Psoas muscle (tissue), 8 donors: ENCODE measurements around the gene IGSF21. TPM values are rescaled to one million over a fixed set of nuclear protein-coding genes. Genes with fewer than 3 reads are reported as not detected.

Source experiments
- ATAC-seq, 4 donors: fragments of 200-7000 bp; cut with Tn5 transposase; one replicate each; pipeline ENCODE4 v1.9.1; 2020; ENCODE audit warnings: moderate library complexity in 3 of 4, mild to moderate bottlenecking in 2 of 4
- DNase-seq, 2 donors: peaks; one replicate each; pipeline ENCODE4 v3.0.0-alpha.2; 2020
- H3K27ac ChIP-seq: fragments of 200-600 bp; one replicate; pipeline ENCODE4 v1.8.0; 2022
- H3K27me3 ChIP-seq, 3 donors: fragments of 200-600 bp in 1 of 3; one replicate each; pipeline versions ENCODE4 v1.6.1 to v1.8.0; 2013 to 2022; ENCODE audit warnings: low read length in 2 of 3, mild to moderate bottlenecking in 2 of 3, moderate library complexity in 1 of 3; ENCODE audit not compliant: insufficient read depth in 3 of 3
- H3K36me3 ChIP-seq, 2 donors: fragments of 200-600 bp in 1 of 2; one replicate each; pipeline versions ENCODE4 v1.6.1 to v1.8.0; 2013 to 2022; ENCODE audit warnings: low read depth in 1 of 2, mild to moderate bottlenecking in 1 of 2, moderate library complexity in 1 of 2; ENCODE audit not compliant: insufficient read depth in 1 of 2
- H3K4me1 ChIP-seq: fragments of 200-600 bp; one replicate; pipeline ENCODE4 v1.8.0; 2022
- H3K4me3 ChIP-seq: fragments of 200-600 bp; one replicate; pipeline ENCODE4 v1.8.0; 2022; ENCODE audit warnings: mild to moderate bottlenecking
- H3K9me3 ChIP-seq: fragments of 200-600 bp; one replicate; pipeline ENCODE4 v1.8.0; 2022
- WGBS, 3 donors: extraction: QIAGEN DNeasy Blood & Tissue Kit; methylation state at CpG; one replicate each; pipeline versions ENCODE4 v1.1.6 to v1.1.7; 2013; 5-methylcytosine and 5-hydroxymethylcytosine counted together
- intact Hi-C, 2 donors: fragments of 100-400 bp; cut with DNase I; formaldehyde crosslinking; loops; one replicate each; pipeline versions ENCODE4 v1.11.0 to v1.14.2; 2022
- polyA plus RNA-seq, 3 donors: library from polyadenylated mRNA; stranded (reverse); fragments of 200-250 nt; gene quantifications; one replicate each; pipeline ENCODE4 v1.2.3, GENCODE V29; 2013
- total RNA-seq, 4 donors: library from RNA; stranded (reverse); fragmentation: NEBNext Ultra II Directional in 2 of 4; extraction: Animal tissue kit (Norgen Biotek cat#: 25700) in 2 of 4; gene quantifications; one replicate each; pipeline versions ENCODE4 v1.2.1 to v1.2.4, GENCODE V29; 2021 to 2023
- TF ChIP-seq, protein P1 (sequence below): fragments of 200-600 bp; IDR thresholded peaks from one replicate; pipeline ENCODE4 v1.8.0; 2022; ENCODE audit warnings: antibody characterized with exemption
- donor health status: healthy with polysubstance abuse.
- donor health status: DM: no; HTN: no; CAD: no; lungs with moderate emphysema.
- donor health status: Bipolar disorder and iron deficiency.
- donor health status: healthy.
- donor health status: DM: yes; HTN: yes; CAD: no.
- donor health status: DM: no; HTN: no; CAD: no.
- donor health status: DM: no; HTN: no; CAD: no.
- donor health status: DM: yes; HTN: yes; CAD: no.

Gene IGSF21
- total and polyA plus RNA-seq, 7 donors, result 0.10 to 0.88 (median 0.42) TPM

DNA sequence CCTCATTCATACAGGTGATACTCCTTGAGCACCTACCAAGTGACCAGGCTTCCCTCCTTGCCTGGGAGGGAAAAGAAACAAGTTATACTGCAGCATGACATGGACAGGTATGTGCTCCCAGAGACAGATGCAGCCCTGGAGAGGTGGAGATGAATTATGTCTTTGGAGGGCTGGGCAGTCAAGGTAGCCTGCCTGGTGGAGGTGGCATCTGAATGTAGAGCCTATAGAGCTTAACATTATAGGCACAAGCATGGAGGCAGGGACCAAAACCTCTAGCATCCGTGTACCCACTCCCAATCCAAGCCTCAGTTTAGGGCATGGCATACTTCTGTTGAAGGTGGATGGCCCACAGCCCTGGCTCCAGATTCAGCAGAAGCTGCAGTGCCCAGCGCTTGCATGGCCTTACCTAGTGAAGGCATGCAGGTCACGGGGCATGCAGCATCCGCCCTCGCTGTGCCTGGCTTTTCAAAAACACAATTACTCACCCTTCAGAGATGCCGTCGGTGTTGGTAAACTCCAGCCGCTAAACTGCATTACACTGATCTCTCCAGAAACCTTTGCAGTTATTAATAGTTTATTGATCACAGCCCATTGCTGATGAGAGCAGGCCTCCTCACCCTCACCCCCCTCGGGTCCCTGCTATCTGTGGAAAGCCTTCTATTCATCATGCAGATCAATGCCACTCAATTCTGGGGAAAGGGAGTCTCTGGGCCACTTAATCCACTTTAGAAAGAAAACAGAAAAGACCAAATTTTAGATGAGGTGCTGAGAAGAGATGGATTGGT, 222.1 kb downstream of the IGSF21 start:
- H3K27ac ChIP-seq, result no peak overlapping the region
- H3K27me3 ChIP-seq, result peaks cover 0 to 26% (median 0%) of the 10 kb centered on the region in 3 donors
- H3K4me3 ChIP-seq, result no peak overlapping the region
- TF ChIP-seq, protein P1, sequence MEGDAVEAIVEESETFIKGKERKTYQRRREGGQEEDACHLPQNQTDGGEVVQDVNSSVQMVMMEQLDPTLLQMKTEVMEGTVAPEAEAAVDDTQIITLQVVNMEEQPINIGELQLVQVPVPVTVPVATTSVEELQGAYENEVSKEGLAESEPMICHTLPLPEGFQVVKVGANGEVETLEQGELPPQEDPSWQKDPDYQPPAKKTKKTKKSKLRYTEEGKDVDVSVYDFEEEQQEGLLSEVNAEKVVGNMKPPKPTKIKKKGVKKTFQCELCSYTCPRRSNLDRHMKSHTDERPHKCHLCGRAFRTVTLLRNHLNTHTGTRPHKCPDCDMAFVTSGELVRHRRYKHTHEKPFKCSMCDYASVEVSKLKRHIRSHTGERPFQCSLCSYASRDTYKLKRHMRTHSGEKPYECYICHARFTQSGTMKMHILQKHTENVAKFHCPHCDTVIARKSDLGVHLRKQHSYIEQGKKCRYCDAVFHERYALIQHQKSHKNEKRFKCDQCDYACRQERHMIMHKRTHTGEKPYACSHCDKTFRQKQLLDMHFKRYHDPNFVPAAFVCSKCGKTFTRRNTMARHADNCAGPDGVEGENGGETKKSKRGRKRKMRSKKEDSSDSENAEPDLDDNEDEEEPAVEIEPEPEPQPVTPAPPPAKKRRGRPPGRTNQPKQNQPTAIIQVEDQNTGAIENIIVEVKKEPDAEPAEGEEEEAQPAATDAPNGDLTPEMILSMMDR, result no peak
- whole genome bisulfite sequencing, 3 donors, result 77 to 84% (median 81%) methylated on average over 9 of the region's 9 CpGs
- DNase-seq (no peak), ATAC-seq (no peak)
- H3K4me1 ChIP-seq, result no peaks in the 10 kb centered on the region
- H3K9me3 ChIP-seq, result no peaks in the 10 kb centered on the region
- H3K36me3 ChIP-seq, result no peaks in the 10 kb centered on the region
- intact Hi-C loops, result no loop called here

DNA sequence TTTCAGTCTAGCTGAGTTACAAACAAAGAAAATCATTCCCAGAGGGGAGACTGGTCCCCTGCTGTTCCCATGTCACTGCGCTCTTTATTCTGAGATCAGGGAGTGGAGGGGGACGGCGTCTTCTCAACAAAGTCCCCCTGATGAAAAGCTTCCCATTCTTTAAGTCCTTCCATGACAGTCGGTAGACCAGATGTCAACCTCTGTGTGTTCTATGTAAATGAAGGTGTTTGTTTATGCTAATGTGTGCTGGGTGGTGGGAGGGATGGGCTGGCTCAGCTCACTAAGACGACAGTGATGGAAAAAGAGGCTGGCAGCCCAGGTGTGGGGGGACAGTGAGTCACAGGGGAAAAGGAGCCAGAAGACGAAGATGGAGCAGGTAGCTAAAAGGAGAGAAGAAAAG, 225.0 kb downstream of the IGSF21 start:
- ATAC-seq, result no peak
- no peaks in the 10 kb centered on the region for H3K4me1 ChIP-seq
- 26 to 41% (median 32%) methylated on average over 6 of the region's 6 CpGs for WGBS, 3 donors

DNA sequence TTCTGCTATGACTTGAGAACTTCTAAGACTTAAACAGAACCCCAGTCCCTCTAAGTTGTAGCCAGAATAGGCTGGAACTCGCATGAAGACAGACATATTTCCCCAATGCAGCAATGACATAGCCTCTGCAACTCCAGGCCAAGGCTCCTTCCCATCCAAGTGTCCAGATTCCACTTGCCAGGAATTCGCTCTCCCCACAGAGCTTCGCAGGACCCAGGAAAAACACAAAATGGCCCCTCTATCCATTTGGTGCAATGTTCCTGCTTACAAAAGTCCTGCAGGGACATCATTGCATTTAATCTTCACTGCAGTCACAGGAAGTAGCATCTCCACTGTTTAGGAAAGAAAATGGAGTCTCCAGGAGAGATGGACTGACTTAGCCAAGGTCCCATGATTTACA, 225.6 kb downstream of the IGSF21 start:
- no peaks in the 10 kb centered on the region for H3K36me3 ChIP-seq
- H3K4me1 ChIP-seq, result no peaks in the 10 kb centered on the region
- TF ChIP-seq, protein P1, result no peak
- no peak overlapping the region for H3K27ac ChIP-seq
- intact Hi-C loops, result no loop called here
- peaks cover 0 to 26% (median 2%) of the 10 kb centered on the region in 3 donors for H3K27me3 ChIP-seq
- no peak for ATAC-seq
- no peak overlapping the region for H3K4me3 ChIP-seq
- 69 to 81% (median 73%) methylated on average over 3 of the region's 3 CpGs for WGBS, 3 donors
- DNase-seq, result no peak
- no peaks in the 10 kb centered on the region for H3K9me3 ChIP-seq

More for the DNA sequence above, 225.0 kb downstream of the IGSF21 start:
- Histone ChIP-seq H3K27ac (no peak overlapping the region), H3K27me3 (peaks cover 0 to 26% (median 0%) of the 10 kb centered on the region in 3 donors), H3K9me3 (no peaks in the 10 kb centered on the region), H3K4me3 (no peak overlapping the region), H3K36me3 (no peaks in the 10 kb centered on the region)
- intact Hi-C loops, result no loop called here
- TF ChIP-seq, protein P1, result no peak
- no peak for DNase-seq

DNA sequence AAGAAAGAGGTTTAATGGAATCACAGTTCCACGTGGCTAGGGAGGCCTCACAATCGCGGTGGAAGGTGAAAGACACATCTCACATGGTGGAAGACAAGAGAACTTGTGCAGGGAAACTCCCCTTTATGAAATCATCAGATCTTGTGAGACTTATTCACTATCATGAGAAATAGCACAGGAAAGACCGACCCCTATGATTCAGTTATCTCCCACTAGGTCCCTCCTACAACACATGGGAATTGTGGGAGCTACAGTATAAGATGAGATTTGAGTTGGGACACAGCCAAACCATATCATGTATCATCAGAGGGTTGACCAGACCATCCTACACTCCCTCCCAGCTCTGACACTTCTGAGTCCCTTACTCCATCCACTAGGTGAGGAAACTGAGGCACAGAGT, 229.2 kb downstream of the IGSF21 start:
- WGBS, 3 donors, result 57 to 82% (median 62%) methylated on average over 4 of the region's 4 CpGs
- no peak for ATAC-seq
- Histone ChIP-seq H3K4me3 (no peak overlapping the region), H3K36me3 (no peaks in the 10 kb centered on the region), H3K4me1 (no peaks in the 10 kb centered on the region), H3K27me3 (peaks cover 0 to 18% (median 3%) of the 10 kb centered on the region in 3 donors), H3K9me3 (no peaks in the 10 kb centered on the region), H3K27ac (no peak overlapping the region)
- intact Hi-C loops, result no loop called here
- DNase-seq, result no peak
- TF ChIP-seq, protein P1, result no peak
